HL-60 (cell line): Measurements from ENCODE around the gene CADM2.

Experiments
- DNase-seq, 2 experiments: peaks; one replicate each; pipeline ENCODE4 v3.0.0-alpha.2; 2010 to 2020; ENCODE audit warnings: low read depth in 1 of 2, low spot score in 1 of 2
- H3K27ac ChIP-seq: fragments of 250-450 bp; sonication (Bioruptor Pico); replicated peaks from 2 replicates; pipeline ENCODE4 v1.5.1; 2020; ENCODE audit warnings: mild to moderate bottlenecking, moderate library complexity
- H3K27me3 ChIP-seq: fragments of 250-450 bp; sonication (Bioruptor Pico); 2 replicates; pipeline ENCODE4 v1.5.1; 2021; ENCODE audit warnings: mild to moderate bottlenecking, moderate library complexity; ENCODE audit not compliant: insufficient read depth, poor library complexity, severe bottlenecking
- H3K4me3 ChIP-seq: replicated peaks from 2 replicates; pipeline ENCODE4 v1.5.1; 2011; ENCODE audit warnings: mild to moderate bottlenecking, control low read depth, low read length; ENCODE audit not compliant: insufficient read depth
- GABPA ChIP-seq: IDR thresholded peaks from 2 replicates; pipeline ENCODE4 v1.6.1; 2012; ENCODE audit warnings: low read depth
- POLR2AphosphoS5 ChIP-seq: IDR thresholded peaks from 2 replicates; pipeline ENCODE4 v1.6.1; 2012; ENCODE audit warnings: low read depth
- SPI1 ChIP-seq: IDR thresholded peaks from 2 replicates; pipeline ENCODE4 v1.6.1; 2012; ENCODE audit warnings: low read depth, mild to moderate bottlenecking, borderline replicate concordance
- TF ChIP-seq, protein P1 (sequence below): IDR thresholded peaks from 2 replicates; pipeline ENCODE4 v1.6.1; 2012; ENCODE audit warnings: low read depth; ENCODE audit not compliant: insufficient replicate concordance
- TF ChIP-seq, protein P2 (sequence below): IDR thresholded peaks from one replicate; pipeline ENCODE4 v1.5.1; 2011; ENCODE audit warnings: low read length, control low read depth, inconsistent platforms; ENCODE audit not compliant: insufficient read depth

CADM2 gene

DNA sequence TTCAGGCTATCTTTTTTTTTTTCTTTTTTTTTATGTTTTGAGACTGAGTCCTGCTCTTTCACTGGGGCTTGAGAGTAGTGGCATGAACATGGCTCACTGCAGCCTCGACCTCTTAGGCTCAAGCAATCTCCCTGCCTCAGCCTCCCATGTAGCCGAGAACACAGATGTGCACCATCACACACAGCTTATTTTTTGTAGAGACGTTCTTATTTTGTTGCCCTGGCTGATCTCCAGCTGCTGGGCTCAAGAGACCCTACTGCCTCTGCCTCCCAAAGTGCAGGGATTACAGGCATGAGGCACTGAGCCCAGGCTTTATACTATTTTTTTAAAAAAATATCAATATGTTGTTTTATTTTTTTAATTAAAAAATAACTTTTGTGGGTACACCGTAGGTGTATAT, 467.3 kb downstream of the CADM2 start:
- TF ChIP-seq SPI1 (no peak), POLR2AphosphoS5 (no peak), GABPA (no peak)
- TF ChIP-seq, protein P1, sequence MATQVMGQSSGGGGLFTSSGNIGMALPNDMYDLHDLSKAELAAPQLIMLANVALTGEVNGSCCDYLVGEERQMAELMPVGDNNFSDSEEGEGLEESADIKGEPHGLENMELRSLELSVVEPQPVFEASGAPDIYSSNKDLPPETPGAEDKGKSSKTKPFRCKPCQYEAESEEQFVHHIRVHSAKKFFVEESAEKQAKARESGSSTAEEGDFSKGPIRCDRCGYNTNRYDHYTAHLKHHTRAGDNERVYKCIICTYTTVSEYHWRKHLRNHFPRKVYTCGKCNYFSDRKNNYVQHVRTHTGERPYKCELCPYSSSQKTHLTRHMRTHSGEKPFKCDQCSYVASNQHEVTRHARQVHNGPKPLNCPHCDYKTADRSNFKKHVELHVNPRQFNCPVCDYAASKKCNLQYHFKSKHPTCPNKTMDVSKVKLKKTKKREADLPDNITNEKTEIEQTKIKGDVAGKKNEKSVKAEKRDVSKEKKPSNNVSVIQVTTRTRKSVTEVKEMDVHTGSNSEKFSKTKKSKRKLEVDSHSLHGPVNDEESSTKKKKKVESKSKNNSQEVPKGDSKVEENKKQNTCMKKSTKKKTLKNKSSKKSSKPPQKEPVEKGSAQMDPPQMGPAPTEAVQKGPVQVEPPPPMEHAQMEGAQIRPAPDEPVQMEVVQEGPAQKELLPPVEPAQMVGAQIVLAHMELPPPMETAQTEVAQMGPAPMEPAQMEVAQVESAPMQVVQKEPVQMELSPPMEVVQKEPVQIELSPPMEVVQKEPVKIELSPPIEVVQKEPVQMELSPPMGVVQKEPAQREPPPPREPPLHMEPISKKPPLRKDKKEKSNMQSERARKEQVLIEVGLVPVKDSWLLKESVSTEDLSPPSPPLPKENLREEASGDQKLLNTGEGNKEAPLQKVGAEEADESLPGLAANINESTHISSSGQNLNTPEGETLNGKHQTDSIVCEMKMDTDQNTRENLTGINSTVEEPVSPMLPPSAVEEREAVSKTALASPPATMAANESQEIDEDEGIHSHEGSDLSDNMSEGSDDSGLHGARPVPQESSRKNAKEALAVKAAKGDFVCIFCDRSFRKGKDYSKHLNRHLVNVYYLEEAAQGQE, result no peak
- TF ChIP-seq, protein P2, sequence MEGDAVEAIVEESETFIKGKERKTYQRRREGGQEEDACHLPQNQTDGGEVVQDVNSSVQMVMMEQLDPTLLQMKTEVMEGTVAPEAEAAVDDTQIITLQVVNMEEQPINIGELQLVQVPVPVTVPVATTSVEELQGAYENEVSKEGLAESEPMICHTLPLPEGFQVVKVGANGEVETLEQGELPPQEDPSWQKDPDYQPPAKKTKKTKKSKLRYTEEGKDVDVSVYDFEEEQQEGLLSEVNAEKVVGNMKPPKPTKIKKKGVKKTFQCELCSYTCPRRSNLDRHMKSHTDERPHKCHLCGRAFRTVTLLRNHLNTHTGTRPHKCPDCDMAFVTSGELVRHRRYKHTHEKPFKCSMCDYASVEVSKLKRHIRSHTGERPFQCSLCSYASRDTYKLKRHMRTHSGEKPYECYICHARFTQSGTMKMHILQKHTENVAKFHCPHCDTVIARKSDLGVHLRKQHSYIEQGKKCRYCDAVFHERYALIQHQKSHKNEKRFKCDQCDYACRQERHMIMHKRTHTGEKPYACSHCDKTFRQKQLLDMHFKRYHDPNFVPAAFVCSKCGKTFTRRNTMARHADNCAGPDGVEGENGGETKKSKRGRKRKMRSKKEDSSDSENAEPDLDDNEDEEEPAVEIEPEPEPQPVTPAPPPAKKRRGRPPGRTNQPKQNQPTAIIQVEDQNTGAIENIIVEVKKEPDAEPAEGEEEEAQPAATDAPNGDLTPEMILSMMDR, result no peak
- H3K27me3 ChIP-seq, result no peaks in the 10 kb centered on the region

DNA sequence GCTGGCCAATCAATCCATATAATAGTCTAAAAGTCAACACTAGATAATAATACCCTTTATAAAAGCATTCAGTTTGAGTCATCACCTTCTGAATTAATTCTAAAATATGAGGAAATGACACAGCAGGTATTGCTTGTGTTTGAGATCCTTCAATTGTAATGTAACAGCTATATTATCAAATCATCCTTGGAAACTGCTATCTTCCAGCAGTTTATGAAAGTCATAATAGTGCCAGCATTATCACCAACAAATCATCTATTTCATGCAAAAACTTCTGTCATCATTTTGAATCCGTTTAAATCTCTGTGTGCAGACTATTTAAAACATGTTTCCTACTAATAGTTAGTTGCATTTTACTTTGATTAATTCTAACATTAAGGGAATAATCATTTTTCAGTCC, 468.7 kb downstream of the CADM2 start:
- Histone ChIP-seq H3K27me3 (no peaks in the 10 kb centered on the region), H3K4me3 (no peak overlapping the region), H3K27ac (no peak overlapping the region)
- no peak for DNase-seq
- TF ChIP-seq GABPA, result no peak
- no peak for TF ChIP-seq POLR2AphosphoS5
- TF ChIP-seq, protein P2, result no peak
- TF ChIP-seq, protein P1, result no peak
- no peak for TF ChIP-seq SPI1

More for the DNA sequence above, 467.3 kb downstream of the CADM2 start:
- H3K4me3 ChIP-seq, result no peak overlapping the region
- no peak overlapping the region for H3K27ac ChIP-seq
- DNase-seq, result no peak

DNA sequence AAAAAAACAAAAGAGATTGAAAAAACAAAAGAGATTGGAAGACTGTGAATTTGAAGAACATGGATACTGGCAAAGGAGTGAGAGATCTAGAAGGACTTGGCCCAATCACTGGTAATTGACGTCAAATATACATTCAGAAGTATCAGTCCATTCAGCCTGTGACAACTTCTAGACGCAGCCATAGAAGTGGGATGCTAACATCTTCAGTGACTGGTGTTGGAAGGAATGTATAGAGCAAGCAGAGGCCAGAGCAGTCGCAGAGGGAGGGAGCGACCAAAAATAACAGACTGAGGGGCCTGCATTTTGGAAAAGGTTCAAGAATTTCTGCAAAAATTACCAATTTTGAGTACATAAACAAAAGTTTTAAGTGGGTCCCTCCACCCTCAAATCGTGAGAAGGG, 473.3 kb downstream of the CADM2 start:
- no peak for DNase-seq
- TF ChIP-seq SPI1, result no peak
- TF ChIP-seq GABPA, result no peak
- TF ChIP-seq, protein P1, result no peak
- TF ChIP-seq, protein P2, result no peak
- TF ChIP-seq POLR2AphosphoS5, result no peak
- Histone ChIP-seq H3K4me3 (no peak overlapping the region), H3K27ac (no peak overlapping the region), H3K27me3 (no peaks in the 10 kb centered on the region)
